ENCODE data around the gene AP3S1.

- TF ChIP-seq, protein P1, sequence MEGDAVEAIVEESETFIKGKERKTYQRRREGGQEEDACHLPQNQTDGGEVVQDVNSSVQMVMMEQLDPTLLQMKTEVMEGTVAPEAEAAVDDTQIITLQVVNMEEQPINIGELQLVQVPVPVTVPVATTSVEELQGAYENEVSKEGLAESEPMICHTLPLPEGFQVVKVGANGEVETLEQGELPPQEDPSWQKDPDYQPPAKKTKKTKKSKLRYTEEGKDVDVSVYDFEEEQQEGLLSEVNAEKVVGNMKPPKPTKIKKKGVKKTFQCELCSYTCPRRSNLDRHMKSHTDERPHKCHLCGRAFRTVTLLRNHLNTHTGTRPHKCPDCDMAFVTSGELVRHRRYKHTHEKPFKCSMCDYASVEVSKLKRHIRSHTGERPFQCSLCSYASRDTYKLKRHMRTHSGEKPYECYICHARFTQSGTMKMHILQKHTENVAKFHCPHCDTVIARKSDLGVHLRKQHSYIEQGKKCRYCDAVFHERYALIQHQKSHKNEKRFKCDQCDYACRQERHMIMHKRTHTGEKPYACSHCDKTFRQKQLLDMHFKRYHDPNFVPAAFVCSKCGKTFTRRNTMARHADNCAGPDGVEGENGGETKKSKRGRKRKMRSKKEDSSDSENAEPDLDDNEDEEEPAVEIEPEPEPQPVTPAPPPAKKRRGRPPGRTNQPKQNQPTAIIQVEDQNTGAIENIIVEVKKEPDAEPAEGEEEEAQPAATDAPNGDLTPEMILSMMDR (CRISPR knock-in tag; IDR thresholded peaks at IDR 0.05), result no peak
- TF ChIP-seq HOXA7 (CRISPR knock-in tag; IDR thresholded peaks at IDR 0.05) (no peak), HNRNPLL (IDR thresholded peaks at IDR 0.05; ENCODE audit: low read depth, low read length, poor library complexity, severe bottlenecking) (no peak), THAP9 (CRISPR knock-in tag; IDR thresholded peaks at IDR 0.05; ENCODE audit: borderline replicate concordance) (no peak), ZNF687 (CRISPR knock-in tag; IDR thresholded peaks at IDR 0.05) (no peak), XRCC5 (optimal IDR thresholded peaks at IDR 0.05; ENCODE audit: low read length) (no peak), ZSCAN21 (CRISPR knock-in tag; IDR thresholded peaks at IDR 0.05; ENCODE audit: borderline replicate concordance) (no peak), ZBTB1 (CRISPR knock-in tag; IDR thresholded peaks at IDR 0.05; ENCODE audit: borderline replicate concordance) (no peak), FOSL2 (CRISPR knock-in tag; IDR thresholded peaks at IDR 0.05) (no peak)
Measured at GRCh38 chr5:115840873-115841272, 862 bp upstream of the AP3S1 start.

Measured in HepG2 (cell line).